Measurements from ENCODE around the gene FAM98B. TPM values are rescaled to one million over a fixed set of nuclear protein-coding genes. Genes with fewer than 3 reads are reported as not detected.

Gene FAM98B
- total and polyA plus RNA-seq, 2 of the 8 experiments (the other 6 are each of a cell fraction or from before 2014, with no cell fraction given): 5.9 to 48.4 TPM

- TF ChIP-seq, protein P1, sequence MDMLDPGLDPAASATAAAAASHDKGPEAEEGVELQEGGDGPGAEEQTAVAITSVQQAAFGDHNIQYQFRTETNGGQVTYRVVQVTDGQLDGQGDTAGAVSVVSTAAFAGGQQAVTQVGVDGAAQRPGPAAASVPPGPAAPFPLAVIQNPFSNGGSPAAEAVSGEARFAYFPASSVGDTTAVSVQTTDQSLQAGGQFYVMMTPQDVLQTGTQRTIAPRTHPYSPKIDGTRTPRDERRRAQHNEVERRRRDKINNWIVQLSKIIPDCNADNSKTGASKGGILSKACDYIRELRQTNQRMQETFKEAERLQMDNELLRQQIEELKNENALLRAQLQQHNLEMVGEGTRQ (IDR thresholded peaks at IDR 0.05; ENCODE audit: low read length): no peak
- TF ChIP-seq POLR2AphosphoS5 (IDR thresholded peaks at IDR 0.05; ENCODE audit: low read depth, low read length) (no peak), JUN (IDR thresholded peaks at IDR 0.05; ENCODE audit: low read depth, low read length) (no peak), SAP30 (IDR thresholded peaks at IDR 0.05; ENCODE audit: insufficient read depth, insufficient replicate concordance, low read length) (no peak), GABPA (IDR thresholded peaks at IDR 0.05; ENCODE audit: borderline replicate concordance, insufficient read depth, low read length) (no peak), HDAC6 (IDR thresholded peaks at IDR 0.05; ENCODE audit: low read depth, low read length) (no peak), BACH1 (IDR thresholded peaks at IDR 0.05; ENCODE audit: low read length) (no peak), KDM5A (IDR thresholded peaks at IDR 0.05; ENCODE audit: low read length) (no peak), SIN3A (conservative IDR thresholded peaks at IDR 0.05 in 1 of 2, IDR thresholded peaks at IDR 0.05 in 1 of 2; ENCODE audit: low read depth in 1 of 2, low read length in 2 of 2) (no peak)
Observed at GRCh38 chr15:38533926-38534325, 80.0 kb downstream of the FAM98B start (continued).
